CD14-positive monocyte (primary cell): ENCODE data around the gene SLC28A1. TPM values are rescaled to one million over a fixed set of nuclear protein-coding genes. Genes with fewer than 3 reads are reported as not detected.

Experiments used
- DNase-seq, 3 donors: peaks; one replicate each; pipeline ENCODE4 v3.0.0-alpha.2; 2011 to 2022
- H2AFZ ChIP-seq: 2 replicates; pipeline ENCODE4 v1.6.0; 2012; ENCODE audit warnings: mild to moderate bottlenecking, low read depth, low read length, inconsistent platforms; ENCODE audit not compliant: insufficient read depth, poor library complexity, severe bottlenecking
- H3K27ac ChIP-seq, 2 donors: 1 replicate in 1 of 2; 2 replicates in 1 of 2; pipeline ENCODE4 v1.5.1; 2012 to 2013; ENCODE audit warnings: low read length in 2 of 2, control low read depth in 1 of 2, inconsistent platforms in 1 of 2, low read depth in 1 of 2, mild to moderate bottlenecking in 1 of 2
- H3K27me3 ChIP-seq, 2 donors: one replicate each; pipeline versions ENCODE4 v1.6.0 to v1.6.1; 2011 to 2013; ENCODE audit warnings: low read length in 2 of 2; ENCODE audit not compliant: control insufficient read depth in 2 of 2, insufficient read depth in 2 of 2
- H3K36me3 ChIP-seq, 2 donors: replicated peaks in 1 of 2; 1 replicate in 1 of 2; 2 replicates in 1 of 2; pipeline versions ENCODE4 v1.5.1 to v1.6.1; 2012 to 2013; ENCODE audit warnings: low read length in 2 of 2, control low read depth in 1 of 2, inconsistent platforms in 1 of 2, mild to moderate bottlenecking in 1 of 2; ENCODE audit not compliant: insufficient read depth in 2 of 2, control insufficient read depth in 1 of 2
- H3K4me1 ChIP-seq, 2 donors: 1 replicate in 1 of 2; 2 replicates in 1 of 2; pipeline versions ENCODE4 v1.5.1 to v1.6.1; 2012 to 2013; ENCODE audit warnings: low read length in 2 of 2, control low read depth in 1 of 2, inconsistent platforms in 1 of 2, mild to moderate bottlenecking in 1 of 2, moderate library complexity in 1 of 2; ENCODE audit not compliant: insufficient read depth in 2 of 2, control insufficient read depth in 1 of 2
- H3K4me2 ChIP-seq: replicated peaks from 2 replicates; pipeline ENCODE3; 2012; ENCODE audit warnings: low read length, moderate library complexity, mild to moderate bottlenecking; ENCODE audit not compliant: poor library complexity, severe bottlenecking; ENCODE audit errors: extremely low read depth
- H3K4me3 ChIP-seq, 3 experiments: fragments of 200-600 bp in 1 of 3; sonication (generic) in 1 of 3; replicated peaks in 1 of 3; 1 replicate in 2 of 3; 2 replicates in 1 of 3; pipeline ENCODE4 v1.5.1; 2011 to 2013; ENCODE audit warnings: low read length in 3 of 3, mild to moderate bottlenecking in 3 of 3, control low read depth in 2 of 3, low read depth in 2 of 3, inconsistent platforms in 1 of 3, moderate library complexity in 1 of 3
- H3K79me2 ChIP-seq: 2 replicates; pipeline ENCODE4 v1.6.0; 2012; ENCODE audit warnings: mild to moderate bottlenecking, control low read depth, inconsistent platforms, low read length, moderate library complexity; ENCODE audit not compliant: insufficient read depth
- H3K9ac ChIP-seq: 2 replicates; pipeline ENCODE4 v1.6.0; 2017; ENCODE audit warnings: low read length, mild to moderate bottlenecking; ENCODE audit not compliant: insufficient read depth, poor library complexity, severe bottlenecking
- H3K9me3 ChIP-seq, 2 donors: replicated peaks in 1 of 2; 1 replicate in 1 of 2; 2 replicates in 1 of 2; pipeline versions ENCODE4 v1.5.1 to v1.6.1; 2012 to 2013; ENCODE audit warnings: low read length in 2 of 2, control low read depth in 1 of 2; ENCODE audit not compliant: control insufficient read depth in 1 of 2, insufficient read depth in 1 of 2
- H4K20me1 ChIP-seq: 2 replicates; pipeline ENCODE4 v1.6.0; 2012; ENCODE audit warnings: mild to moderate bottlenecking, low read length, control low read depth, moderate library complexity; ENCODE audit not compliant: insufficient read depth
- H3K27ac Mint-ChIP-seq, 7 donors: one replicate each; pipeline ENCODE4 v1.8.0; 2020; ENCODE audit warnings: mild to moderate bottlenecking in 7 of 7, mixed read lengths in 7 of 7, moderate library complexity in 6 of 7, inconsistent platforms in 2 of 7
- H3K27me3 Mint-ChIP-seq, 3 donors: one replicate each; pipeline ENCODE4 v1.8.0; 2021 to 2022; ENCODE audit warnings: low read depth in 3 of 3, mild to moderate bottlenecking in 3 of 3, mixed read lengths in 3 of 3, moderate library complexity in 3 of 3, inconsistent platforms in 1 of 3
- H3K36me3 Mint-ChIP-seq, 2 donors: one replicate each; pipeline ENCODE4 v1.8.0; 2020; ENCODE audit warnings: mixed read lengths in 2 of 2, inconsistent platforms in 1 of 2, mild to moderate bottlenecking in 1 of 2
- H3K4me1 Mint-ChIP-seq: one replicate; pipeline ENCODE4 v1.8.0; 2020; ENCODE audit warnings: mild to moderate bottlenecking, mixed read lengths
- H3K4me3 Mint-ChIP-seq, 2 donors: one replicate each; pipeline ENCODE4 v1.8.0; 2020; ENCODE audit warnings: mild to moderate bottlenecking in 2 of 2, mixed read lengths in 2 of 2, moderate library complexity in 1 of 2
- H3K9me3 Mint-ChIP-seq, 7 donors: one replicate each; pipeline ENCODE4 v1.8.0; 2020 to 2022; ENCODE audit warnings: mixed read lengths in 7 of 7, mild to moderate bottlenecking in 6 of 7, moderate library complexity in 6 of 7, inconsistent platforms in 2 of 7
- CTCF ChIP-seq: fragments of 200-600 bp; IDR thresholded peaks from one replicate; pipeline ENCODE4 v1.8.0; 2022; ENCODE audit warnings: antibody characterized with exemption, mild to moderate bottlenecking
- WGBS: methylation state at CpG from one replicate; pipeline ENCODE4 v1.1.5; 2013; ENCODE audit warnings: missing lambda C conversion rate; ENCODE audit not compliant: insufficient coverage; 5-methylcytosine and 5-hydroxymethylcytosine counted together
- intact Hi-C, 2 donors: fragments of 100-400 bp; cut with micrococcal nuclease; formaldehyde crosslinking; loops; one replicate each; pipeline versions ENCODE4 v1.15.0 to v1.15.1; 2023
- polyA plus RNA-seq, 3 donors: library from polyadenylated mRNA; depleted of rRNA in 1 of 3; unstranded in 2 of 3; stranded (reverse) in 1 of 3; fragments of 300-500 nt in 2 of 3; fragments of >200 nt in 1 of 3; fragmentation: Illumina TruSeq in 2 of 3; gene quantifications; 1 replicate in 2 of 3; 2 replicates in 1 of 3; pipeline ENCODE4 v1.2.3, GENCODE V29; 2012 to 2021

SLC28A1 gene
- polyA plus RNA-seq, 3 donors = not detected

GRCh38 chr15:84885801-84886200, 1.3 kb downstream of the SLC28A1 start:
- no peak for DNase-seq
- no peak overlapping the region for H3K27ac ChIP-seq
- H3K9me3 ChIP-seq = no peaks in the 10 kb centered on the region
- no peak overlapping the region for H3K4me2 ChIP-seq
- no peak overlapping the region for H3K9ac ChIP-seq
- Mint-ChIP-seq H3K4me1 (peaks cover 3% of the 10 kb centered on the region), H3K4me3 (no peak overlapping the region), H3K36me3 (no peaks in the 10 kb centered on the region), H3K27me3 (peaks cover 0 to 3% (median 0%) of the 10 kb centered on the region in 3 donors), H3K27ac (no peak overlapping the region), H3K9me3 (peaks cover 0 to 5% (median 0%) of the 10 kb centered on the region in 7 donors)
- no peak for TF ChIP-seq CTCF
- no peaks in the 10 kb centered on the region for H3K27me3 ChIP-seq
- 90% methylated on average over 2 of the region's 7 CpGs for WGBS
- intact Hi-C loops = no loop called here
- no peaks in the 10 kb centered on the region for H3K79me2 ChIP-seq
- no peak overlapping the region for H2AFZ ChIP-seq
- no peaks in the 10 kb centered on the region for H4K20me1 ChIP-seq
- no peaks in the 10 kb centered on the region for H3K4me1 ChIP-seq
- no peaks in the 10 kb centered on the region for H3K36me3 ChIP-seq
- H3K4me3 ChIP-seq = no peak overlapping the region

- Histone ChIP-seq H3K4me3 (no peak overlapping the region), H3K27me3 (no peaks in the 10 kb centered on the region), H2AFZ (no peak overlapping the region), H3K9ac (no peak overlapping the region), H3K9me3 (no peaks in the 10 kb centered on the region), H3K79me2 (no peaks in the 10 kb centered on the region), H3K4me1 (no peaks in the 10 kb centered on the region), H3K4me2 (no peak overlapping the region), H3K27ac (no peak overlapping the region), H3K36me3 (no peaks in the 10 kb centered on the region), H4K20me1 (no peaks in the 10 kb centered on the region)
- DNase-seq = no peak
- Mint-ChIP-seq H3K9me3 (peaks cover 0 to 5% (median 0%) of the 10 kb centered on the region in 7 donors), H3K27ac (no peak overlapping the region), H3K4me3 (no peak overlapping the region), H3K27me3 (peaks cover 0 to 3% (median 0%) of the 10 kb centered on the region in 3 donors), H3K4me1 (peaks cover 3% of the 10 kb centered on the region), H3K36me3 (no peaks in the 10 kb centered on the region)
- 94% methylated on average over 13 of the region's 14 CpGs for WGBS
- intact Hi-C loops = no loop called here
- no peak for TF ChIP-seq CTCF
Observed at GRCh38 chr15:84886211-84886983, 1.9 kb downstream of the SLC28A1 start.
